ENCODE results near the gene OR1J1.

Gene OR1J1

DNA sequence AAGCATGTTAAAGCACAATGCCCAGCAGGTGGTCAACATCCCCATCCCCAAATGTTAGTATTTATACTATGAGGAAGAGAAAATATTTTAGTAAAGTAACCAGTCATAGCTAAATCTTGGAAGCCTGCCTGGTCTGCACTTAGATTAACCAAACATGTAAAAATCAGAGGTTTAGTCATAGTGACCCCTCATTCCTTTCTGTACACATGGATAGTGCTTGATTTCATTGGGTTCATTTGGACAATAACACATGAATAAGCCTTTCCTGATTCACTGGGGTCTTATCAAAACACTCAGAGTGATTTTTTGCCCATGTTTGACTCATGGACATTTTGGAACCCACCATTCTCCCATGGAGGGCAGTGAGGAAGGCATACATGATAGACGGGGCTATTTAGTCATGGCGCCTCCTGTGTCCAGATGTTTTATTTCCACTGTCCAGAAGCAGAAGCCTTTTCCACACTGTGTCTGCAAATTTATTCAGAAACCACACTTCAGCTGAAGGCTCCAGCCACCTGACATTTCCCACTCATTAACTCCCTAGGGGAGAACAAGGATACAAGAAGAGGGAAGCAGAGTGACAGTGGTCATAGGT, 32.5 kb downstream of the OR1J1 start:
- Histone ChIP-seq H3K27me3 (ENCODE audit: insufficient read depth, low read length) (no peaks in the 10 kb centered on the region), H3K4me1 (ENCODE audit: insufficient read depth, low read length) (no peaks in the 10 kb centered on the region), H3K27ac (ENCODE audit: low read depth, low read length) (no peak overlapping the region), H3K36me3 (ENCODE audit: insufficient read depth, low read length) (no peaks in the 10 kb centered on the region), H3K9ac (ENCODE audit: low read depth, low read length) (no peak overlapping the region), H3K9me3 (ENCODE audit: insufficient read depth, low read depth, low read length) (peaks cover 35% of the 10 kb centered on the region), H3K4me3 (ENCODE audit: low read length) (no peak overlapping the region)
- WGBS: 83% methylated on average over 2 of the region's 2 CpGs

DNA sequence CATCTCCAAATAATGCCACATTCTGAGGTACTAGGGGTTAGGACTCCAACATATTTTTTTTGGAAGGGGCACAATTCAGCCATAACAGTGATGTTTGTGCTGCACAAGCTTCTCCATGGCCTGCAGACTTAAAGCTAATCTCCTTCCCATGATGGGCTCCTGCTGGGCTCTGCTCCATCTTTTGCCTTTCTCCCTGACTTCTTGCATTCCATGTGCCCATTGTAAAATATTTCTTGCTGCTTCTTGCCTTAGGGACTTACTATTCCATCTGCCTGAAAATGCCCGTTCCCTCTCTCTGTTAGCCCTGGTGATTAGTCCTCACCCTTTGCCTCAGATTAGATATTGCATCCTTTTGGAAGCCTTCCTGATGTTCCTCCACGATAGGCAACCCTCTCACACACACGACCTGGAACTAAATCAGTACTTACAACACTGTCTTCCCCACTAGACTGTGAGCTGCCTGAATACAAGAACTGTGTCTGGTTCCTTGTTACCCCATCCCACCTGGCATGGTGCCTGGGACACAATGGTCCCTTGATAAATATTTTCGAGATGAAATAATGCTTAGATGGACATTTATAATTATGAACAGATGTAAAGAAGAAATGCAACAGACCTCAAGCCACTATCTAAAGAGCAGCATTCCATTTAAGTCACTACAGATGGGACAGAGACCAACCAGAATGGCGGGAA, 33.5 kb downstream of the OR1J1 start:
- WGBS: 67% methylated on average over 4 of the region's 5 CpGs
- Histone ChIP-seq H3K27me3 (ENCODE audit: insufficient read depth, low read length) (no peaks in the 10 kb centered on the region), H3K9ac (ENCODE audit: low read depth, low read length) (no peak overlapping the region), H3K4me3 (ENCODE audit: low read length) (no peak overlapping the region), H3K36me3 (ENCODE audit: insufficient read depth, low read length) (no peaks in the 10 kb centered on the region), H3K27ac (ENCODE audit: low read depth, low read length) (no peak overlapping the region), H3K4me1 (ENCODE audit: insufficient read depth, low read length) (no peaks in the 10 kb centered on the region), H3K9me3 (ENCODE audit: insufficient read depth, low read depth, low read length) (peaks cover 36% of the 10 kb centered on the region)

- Histone ChIP-seq H3K9ac (ENCODE audit: low read depth, low read length) (no peak overlapping the region), H3K9me3 (ENCODE audit: insufficient read depth, low read depth, low read length) (peaks cover 37% of the 10 kb centered on the region), H3K36me3 (ENCODE audit: insufficient read depth, low read length) (no peaks in the 10 kb centered on the region), H3K4me1 (ENCODE audit: insufficient read depth, low read length) (no peaks in the 10 kb centered on the region), H3K27ac (ENCODE audit: low read depth, low read length) (no peak overlapping the region), H3K4me3 (ENCODE audit: low read length) (no peak overlapping the region), H3K27me3 (ENCODE audit: insufficient read depth, low read length) (no peaks in the 10 kb centered on the region)
- no CpG with 5 or more reads among the region's 1 CpG for WGBS
Observed at GRCh38 chr9:122442568-122442967, 35.2 kb downstream of the OR1J1 start.

Data from HUES64 (cell line).